ENCODE results near the gene DNAH7. TPM values are rescaled to one million over a fixed set of nuclear protein-coding genes. Genes with fewer than 3 reads are reported as not detected.
A peak's percentile ranks its signal among the peaks of the same experiment; 100 is the strongest.
"Not testable (repeated sequence)": the region's sequence is repeated elsewhere in the genome, so short reads cannot be mapped to it uniquely, and the experiment has no call there.

Gene DNAH7
- total and polyA plus RNA-seq, 2 experiments from 2014 or later: 0.35 to 1.1 TPM

DNA sequence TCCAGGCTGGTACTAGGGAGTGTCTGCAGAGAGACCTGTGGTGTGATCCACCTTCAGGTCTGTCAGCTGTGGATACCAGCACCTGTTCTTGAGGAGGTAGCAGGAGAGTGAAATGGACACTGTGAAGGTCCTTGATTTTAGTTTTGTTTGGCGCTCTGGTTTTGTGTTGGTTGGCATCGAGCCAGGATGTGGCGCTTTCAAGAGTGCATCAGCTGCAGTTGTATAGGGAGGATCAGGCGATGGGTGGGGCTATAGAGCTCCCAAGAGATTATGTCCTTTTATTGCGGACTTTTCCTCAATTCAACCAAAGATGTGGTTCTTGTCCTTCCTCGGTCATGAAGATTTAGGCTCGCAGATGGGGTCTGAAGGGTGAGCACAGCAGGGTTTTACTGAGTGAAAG is 374.1 kb downstream of the DNAH7 start:
- TF ChIP-seq, protein P1, sequence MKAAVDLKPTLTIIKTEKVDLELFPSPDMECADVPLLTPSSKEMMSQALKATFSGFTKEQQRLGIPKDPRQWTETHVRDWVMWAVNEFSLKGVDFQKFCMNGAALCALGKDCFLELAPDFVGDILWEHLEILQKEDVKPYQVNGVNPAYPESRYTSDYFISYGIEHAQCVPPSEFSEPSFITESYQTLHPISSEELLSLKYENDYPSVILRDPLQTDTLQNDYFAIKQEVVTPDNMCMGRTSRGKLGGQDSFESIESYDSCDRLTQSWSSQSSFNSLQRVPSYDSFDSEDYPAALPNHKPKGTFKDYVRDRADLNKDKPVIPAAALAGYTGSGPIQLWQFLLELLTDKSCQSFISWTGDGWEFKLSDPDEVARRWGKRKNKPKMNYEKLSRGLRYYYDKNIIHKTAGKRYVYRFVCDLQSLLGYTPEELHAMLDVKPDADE (IDR thresholded peaks at IDR 0.05): no peak
- TF ChIP-seq CTCF (conservative IDR thresholded peaks at IDR 0.05; ENCODE audit: low read depth in 2 of 2): 0 out of 4 replicates have a peak, but pooled peaks of 1 of the 2 experiments have one; percentile 6
- Histone ChIP-seq H3K4me2 (peak overlapping the region; percentile 62), H3F3A (replicated peaks; ENCODE audit: low read depth) (no peaks in the 10 kb centered on the region), H3K4me3 (peak overlapping the region; percentile 33; the same call in 1 of the 2 replicates), H3K79me2 (replicated peaks; ENCODE audit: insufficient read depth) (peaks cover 100% of the 10 kb centered on the region), H3K27ac (ENCODE audit: low read depth) (peak overlapping the region; percentile 81), H3K9me2 (ENCODE audit: insufficient read depth) (no peaks in the 10 kb centered on the region), H3K4me1 (ENCODE audit: insufficient read depth) (peaks cover 34% of the 10 kb centered on the region), H4K20me1 (replicated peaks; ENCODE audit: insufficient read depth) (peaks cover 2% of the 10 kb centered on the region; the same call in 1 of the 2 replicates), H2AFZ (no peak overlapping the region), H3K36me3 (ENCODE audit: insufficient read depth) (no peaks in the 10 kb centered on the region), H3K27me3 (ENCODE audit: insufficient read depth) (no peaks in the 10 kb centered on the region)
- Mint-ChIP-seq H3K4me3 (peak overlapping the region; percentile 12; the same call in 1 of the 3 replicates), H3K27me3 (ENCODE audit: insufficient read depth, low read depth, poor library complexity) (peaks cover 2% of the 10 kb centered on the region), H3K9me3 (no peaks in the 10 kb centered on the region; the same call in 1 of the 3 replicates), H3K4me1 (peaks cover 29% of the 10 kb centered on the region), H3K36me3 (ENCODE audit: low read depth) (peaks cover 57% of the 10 kb centered on the region), H3K27ac (peak overlapping the region; percentile 80; the same call in 1 of the 2 replicates)
- DNase-seq (ENCODE audit: low spot score): no peak
- peak; percentile 61; the same call in 2 of the 3 replicates for ATAC-seq

DNA sequence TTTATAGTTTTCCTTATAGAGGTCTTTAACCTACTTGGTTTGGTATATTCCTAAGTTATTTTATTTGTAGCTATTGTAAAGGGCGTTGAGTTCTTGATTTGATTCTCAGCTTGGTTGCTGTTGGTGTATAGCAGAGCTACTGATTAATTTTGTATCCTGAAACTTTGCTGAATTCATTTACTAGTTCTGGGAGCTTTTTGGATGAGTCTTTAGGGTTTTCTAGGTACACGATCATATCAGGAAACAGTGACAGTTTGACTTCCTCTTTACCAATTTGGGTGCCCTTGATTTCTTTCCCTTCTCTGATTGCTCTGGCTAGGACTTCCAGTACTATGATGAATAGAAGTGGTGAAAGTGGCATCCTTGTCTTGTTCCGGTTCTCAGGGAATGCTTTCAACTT is 376.1 kb downstream of the DNAH7 start:
- not testable (repeated sequence) for H3K27ac ChIP-seq (ENCODE audit: low read depth); DNase-seq (ENCODE audit: low spot score); H3K9me3 Mint-ChIP-seq; H3K4me3 Mint-ChIP-seq; H3K4me2 ChIP-seq; ATAC-seq; H4K20me1 ChIP-seq (replicated peaks; ENCODE audit: insufficient read depth); H3K9me2 ChIP-seq (ENCODE audit: insufficient read depth); H2AFZ ChIP-seq; H3F3A ChIP-seq (replicated peaks; ENCODE audit: low read depth); H3K36me3 ChIP-seq (ENCODE audit: insufficient read depth); H3K27ac Mint-ChIP-seq; H3K4me3 ChIP-seq; H3K27me3 Mint-ChIP-seq (ENCODE audit: insufficient read depth, low read depth, poor library complexity); H3K27me3 ChIP-seq (ENCODE audit: insufficient read depth)
- H3K36me3 Mint-ChIP-seq (ENCODE audit: low read depth): peaks cover 47% of the 10 kb centered on the region
- H3K4me1 Mint-ChIP-seq: peaks cover 29% of the 10 kb centered on the region
- peaks cover 43% of the 10 kb centered on the region for H3K4me1 ChIP-seq (ENCODE audit: insufficient read depth)
- peaks cover 100% of the 10 kb centered on the region for H3K79me2 ChIP-seq (replicated peaks; ENCODE audit: insufficient read depth)

Other genes with a start within 250 kb of the DNAH7 start
- 12.8 and 13.7 TPM in 2 replicates for gene STK17B, start 102.7 kb upstream of the DNAH7 start, total RNA-seq (2014; rRNA removed; shearing (Covaris generic))
- gene STK17B, start 102.7 kb upstream of the DNAH7 start, polyA plus RNA-seq (2016; fragmentation: Nextera tagmentation; extraction: Ambion mirVana): 4.3 and 5.7 TPM in 2 replicates